Panc1 (cell line): ENCODE results near the gene PCED1B. TPM values are rescaled to one million over a fixed set of nuclear protein-coding genes. Genes with fewer than 3 reads are reported as not detected.

Experiments used
- ATAC-seq: fragments of 200-7000 bp; cut with Tn5 transposase; 2 replicates; pipeline ENCODE4 v1.9.1; 2020; ENCODE audit warnings: mild to moderate bottlenecking, moderate library complexity
- BruUV-seq: library from RNA; stranded (reverse); fragments of 400-500 nt; replicated peaks from 2 replicates; lab custom pipeline; 2021; lab: Mats Ljungman, UMichigan
- CTCF ChIA-PET: fragments of 300-600 bp; sonication (Branson Sonifier 250); formaldehyde crosslinking; loops from one replicate; lab custom pipeline; 2022; ENCODE audit warnings: antibody characterized with exemption; lab: Charles Lee
- POLR2A ChIA-PET: fragments of 300-600 bp; sonication (Branson Sonifier 250); formaldehyde crosslinking; loops from one replicate; lab custom pipeline; 2022; ENCODE audit warnings: antibody characterized with exemption; lab: Charles Lee
- DNase-seq: peaks from one replicate; pipeline ENCODE4 v3.0.0-alpha.2; 2010; ENCODE audit warnings: low read depth, low spot score
- H3K27ac ChIP-seq: 2 replicates; pipeline ENCODE4 v1.5.1; 2011; ENCODE audit warnings: mild to moderate bottlenecking, low read length, inconsistent platforms
- H3K27me3 ChIP-seq: fragments of 200-500 bp; sonication (Bioruptor generic); 2 replicates; pipeline ENCODE4 v1.6.0; 2014; ENCODE audit warnings: low read length, inconsistent platforms; ENCODE audit not compliant: control insufficient read depth, insufficient read depth
- H3K36me3 ChIP-seq: fragments of 200-500 bp; sonication (Bioruptor generic); 2 replicates; pipeline ENCODE4 v1.5.1; 2014; ENCODE audit warnings: inconsistent platforms, mild to moderate bottlenecking, low read length, moderate library complexity; ENCODE audit not compliant: control insufficient read depth, insufficient read depth
- H3K4me1 ChIP-seq: 2 replicates; pipeline ENCODE4 v1.5.1; 2011; ENCODE audit warnings: inconsistent platforms, mild to moderate bottlenecking, low read length, moderate library complexity; ENCODE audit not compliant: control insufficient read depth, insufficient read depth
- H3K4me3 ChIP-seq, 2 experiments: 2 replicates each; pipeline ENCODE4 v1.5.1; 2011 to 2012; ENCODE audit warnings: low read depth in 2 of 2, low read length in 2 of 2, mild to moderate bottlenecking in 2 of 2, inconsistent platforms in 1 of 2, moderate library complexity in 1 of 2
- H3K9me3 ChIP-seq: fragments of 200-500 bp; sonication (Bioruptor generic); 2 replicates; pipeline ENCODE4 v1.5.1; 2014; ENCODE audit warnings: low read depth, mild to moderate bottlenecking, inconsistent platforms, low read length, moderate library complexity; ENCODE audit not compliant: control insufficient read depth, insufficient read depth
- POLR2AphosphoS5 ChIP-seq: IDR thresholded peaks from 2 replicates; pipeline ENCODE4 v1.6.1; 2012; ENCODE audit warnings: mild to moderate bottlenecking, low read depth, low read length, moderate library complexity
- REST ChIP-seq, 2 experiments: IDR thresholded peaks; 2 replicates each; pipeline ENCODE4 v1.6.1; 2011 to 2012; ENCODE audit warnings: low read depth in 2 of 2, control low read depth in 1 of 2, low read length in 1 of 2, mild to moderate bottlenecking in 1 of 2, moderate library complexity in 1 of 2; ENCODE audit not compliant: insufficient read depth in 1 of 2
- SIN3A ChIP-seq: IDR thresholded peaks from 2 replicates; pipeline ENCODE4 v1.6.1; 2012; ENCODE audit warnings: low read depth, mild to moderate bottlenecking, low read length, moderate library complexity, borderline replicate concordance; ENCODE audit not compliant: insufficient read depth
- TCF7L2 ChIP-seq: IDR thresholded peaks from 2 replicates; pipeline ENCODE4 v1.6.1; 2011; ENCODE audit warnings: mild to moderate bottlenecking, low read depth, low read length, inconsistent platforms
- in situ Hi-C: cut with HindIII; loops from 2 replicates; pipeline ENCODE4 v1.10.0; 2016; ENCODE audit warnings: low sequenced_read_pairs, low pct_unique_long_range_greater_than_20kb
- intact Hi-C: fragments of 100-400 bp; cut with micrococcal nuclease; formaldehyde crosslinking; loops from one replicate; pipeline ENCODE4 v1.10.0; 2022; ENCODE audit not compliant: unreplicated experiment
- total RNA-seq: library from RNA; stranded (reverse); gene quantifications from one replicate; pipeline ENCODE4 v1.2.1, GENCODE V29; 2021; ENCODE audit not compliant: unreplicated experiment

PCED1B gene
- total RNA-seq, 1 experiment from 2014 or later: 0.82 TPM

- intact Hi-C loops: loop anchor here (5.0 kb wide), 1 partner anchor 227 kb away; no protein-coding TSS in a partner anchor
- no TSS peak for BruUV-seq
- DNase-seq (no peak), ATAC-seq (peak; percentile 69)
- in situ Hi-C loops: no loop called here
- H3K27me3 ChIP-seq: peaks cover 2% of the 10 kb centered on the region; the same call in 1 of the 2 replicates
- H3K9me3 ChIP-seq: no peaks in the 10 kb centered on the region
- H3K27ac ChIP-seq: peak overlapping the region; percentile 86
- peak overlapping the region; percentile 67 to 85 for H3K4me3 ChIP-seq
- 0 out of 2 replicates have a peak, but pooled peaks have one; percentile 11 for TF ChIP-seq POLR2AphosphoS5
- TF ChIP-seq REST (IDR thresholded peaks at IDR 0.05; ENCODE audit: insufficient read depth in 1 of 2, low read depth in 2 of 2, low read length in 1 of 2): no peak
- TF ChIP-seq SIN3A: no peak
- TF ChIP-seq TCF7L2: no peak
- no peaks in the 10 kb centered on the region; the same call in 1 of the 2 replicates for H3K36me3 ChIP-seq
- ChIA-PET POLR2A (no interaction called here), CTCF (interaction anchor here (0.6 kb wide), 1 partner anchor 155 kb away, joined by 3 read pairs; no protein-coding TSS in a partner anchor)
- peaks cover 38% of the 10 kb centered on the region for H3K4me1 ChIP-seq
These were observed 732 bp downstream of the PCED1B start for GRCh38 chr12:47079981-47080724.

- ATAC-seq: peak; percentile 52
- TF ChIP-seq SIN3A (peak; percentile 86; the same call in 1 of the 2 replicates), REST (IDR thresholded peaks at IDR 0.05; ENCODE audit: insufficient read depth in 1 of 2, low read depth in 2 of 2, low read length in 1 of 2) (no peak)
- Histone ChIP-seq H3K27me3 (peaks cover 2% of the 10 kb centered on the region; the same call in 1 of the 2 replicates), H3K36me3 (no peaks in the 10 kb centered on the region; the same call in 1 of the 2 replicates), H3K27ac (peak overlapping the region; percentile 86), H3K4me1 (peaks cover 45% of the 10 kb centered on the region), H3K9me3 (no peaks in the 10 kb centered on the region), H3K4me3 (peak overlapping the region; percentile 67 to 85)
- ChIA-PET CTCF (no interaction called here), POLR2A (no interaction called here)
- intact Hi-C loops: loop anchor here (5.0 kb wide), 1 partner anchor 226 kb away; no protein-coding TSS in a partner anchor
- TSS peak; percentile 80 for BruUV-seq
- in situ Hi-C loops: no loop called here
- no peak for DNase-seq
These were observed 1.5 kb downstream of the PCED1B start for GRCh38 chr12:47080725-47081502.
